Breast epithelium (tissue), 3 donors: ENCODE measurements around the gene ABI3BP.

Experiments used
- POLR2A ChIP-seq: fragments of 450-650 bp; IDR thresholded peaks from one replicate; pipeline ENCODE4 v1.6.1; 2016; ENCODE audit warnings: antibody characterized with exemption, mild to moderate bottlenecking, moderate library complexity
- POLR2AphosphoS5 ChIP-seq, 3 donors: sonication (generic); formaldehyde crosslinking; IDR thresholded peaks; one replicate each; pipeline ENCODE4 v1.6.1; 2017; ENCODE audit warnings: antibody characterized with exemption in 3 of 3
- TF ChIP-seq, protein P1 (sequence below), 3 donors: fragments of 450-650 bp; IDR thresholded peaks; one replicate each; pipeline ENCODE4 v1.5.1; 2016 to 2017; ENCODE audit warnings: antibody characterized with exemption in 3 of 3, mild to moderate bottlenecking in 3 of 3, moderate library complexity in 3 of 3

DNA sequence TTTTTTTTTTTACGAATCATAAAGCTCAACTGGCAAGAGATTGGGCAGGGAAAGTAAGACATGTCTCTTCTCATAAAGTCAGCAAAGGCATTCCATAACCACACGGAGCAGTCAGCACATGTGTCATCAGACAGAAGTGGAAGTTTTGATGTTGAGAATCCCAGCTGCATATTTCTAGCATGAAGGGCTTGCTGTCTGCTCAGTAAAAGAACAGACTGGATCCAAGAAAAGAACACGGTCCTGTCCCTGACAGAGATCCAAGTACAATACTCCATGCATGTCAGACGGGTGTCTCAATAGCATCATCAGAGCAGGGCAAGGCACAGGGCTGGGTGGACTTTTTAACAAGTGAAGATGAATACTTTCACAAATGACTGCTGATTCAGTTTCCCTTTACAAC is 38.2 kb downstream of the ABI3BP start:
- TF ChIP-seq, protein P1, sequence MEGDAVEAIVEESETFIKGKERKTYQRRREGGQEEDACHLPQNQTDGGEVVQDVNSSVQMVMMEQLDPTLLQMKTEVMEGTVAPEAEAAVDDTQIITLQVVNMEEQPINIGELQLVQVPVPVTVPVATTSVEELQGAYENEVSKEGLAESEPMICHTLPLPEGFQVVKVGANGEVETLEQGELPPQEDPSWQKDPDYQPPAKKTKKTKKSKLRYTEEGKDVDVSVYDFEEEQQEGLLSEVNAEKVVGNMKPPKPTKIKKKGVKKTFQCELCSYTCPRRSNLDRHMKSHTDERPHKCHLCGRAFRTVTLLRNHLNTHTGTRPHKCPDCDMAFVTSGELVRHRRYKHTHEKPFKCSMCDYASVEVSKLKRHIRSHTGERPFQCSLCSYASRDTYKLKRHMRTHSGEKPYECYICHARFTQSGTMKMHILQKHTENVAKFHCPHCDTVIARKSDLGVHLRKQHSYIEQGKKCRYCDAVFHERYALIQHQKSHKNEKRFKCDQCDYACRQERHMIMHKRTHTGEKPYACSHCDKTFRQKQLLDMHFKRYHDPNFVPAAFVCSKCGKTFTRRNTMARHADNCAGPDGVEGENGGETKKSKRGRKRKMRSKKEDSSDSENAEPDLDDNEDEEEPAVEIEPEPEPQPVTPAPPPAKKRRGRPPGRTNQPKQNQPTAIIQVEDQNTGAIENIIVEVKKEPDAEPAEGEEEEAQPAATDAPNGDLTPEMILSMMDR (IDR thresholded peaks at IDR 0.05) = no peak
- TF ChIP-seq POLR2AphosphoS5 (IDR thresholded peaks at IDR 0.05) (peak in 1 of 3 donors; percentile 59), POLR2A (no peak)
